Left colon (tissue), 2 donors: Measurements from ENCODE around the gene PSEN2. TPM values are rescaled to one million over a fixed set of nuclear protein-coding genes. Genes with fewer than 3 reads are reported as not detected.

Experiments
- ATAC-seq: fragments of 200-7000 bp; cut with Tn5 transposase; one replicate; pipeline ENCODE4 v1.9.1; 2020; ENCODE audit warnings: mild to moderate bottlenecking, moderate library complexity
- DNase-seq, 2 donors: peaks; one replicate each; pipeline ENCODE4 v3.0.0-alpha.2; 2020
- intact Hi-C, 2 donors: fragments of 100-400 bp; cut with DNase I in 1 of 2; cut with micrococcal nuclease in 1 of 2; formaldehyde crosslinking; loops; one replicate each; pipeline versions ENCODE4 v1.11.2 to v1.14.0; 2022; cut with DNase I, micrococcal nuclease
- total RNA-seq, 2 donors: library from RNA; stranded (reverse); fragmentation: NEBNext Ultra II Directional; extraction: Animal tissue kit (Norgen Biotek cat#: 25700); gene quantifications; one replicate each; pipeline ENCODE4 v1.2.1, GENCODE V29; 2021
- donor health status: DM: no; HTN: no; CAD: no.
- donor health status: DM: yes; HTN: yes; CAD: no.

Gene PSEN2
- total RNA-seq, 2 donors from 2014 or later, result 27.0 to 28.7 TPM

- intact Hi-C loops, result no loop called here
- ATAC-seq, result peak; percentile 29
- no peak for DNase-seq
Observed at GRCh38 chr1:226938903-226939437, 68.6 kb downstream of the PSEN2 start.

- intact Hi-C loops, result no loop called here
- peak; percentile 40 for ATAC-seq
- peak; percentile 62 to 73 for DNase-seq
Observed at GRCh38 chr1:226939438-226940028, 69.1 kb downstream of the PSEN2 start.

GRCh38 chr1:226940029-226940805 is 69.8 kb downstream of the PSEN2 start, which contains the start of gene COQ8A:
Gene COQ8A, plus strand, starts transcription at chr1:226940294. Its CDS starts 21,092 bp downstream, at chr1:226961386.
- peak; percentile 87 for ATAC-seq
- intact Hi-C loops, result no loop called here
- DNase-seq, result peak; percentile 99

GRCh38 chr1:226940806-226941067 is 70.3 kb downstream of the PSEN2 start:
- ATAC-seq, result no peak
- DNase-seq, result no peak
- intact Hi-C loops, result no loop called here

GRCh38 chr1:226942392-226942791 is 72.0 kb downstream of the PSEN2 start:
- DNase-seq, result no peak
- ATAC-seq, result no peak
- intact Hi-C loops, result no loop called here

GRCh38 chr1:226943156-226943555 is 72.7 kb downstream of the PSEN2 start:
- DNase-seq (no peak), ATAC-seq (no peak)
- intact Hi-C loops, result no loop called here

GRCh38 chr1:226943927-226944326 is 73.5 kb downstream of the PSEN2 start:
- ATAC-seq, result no peak
- no peak for DNase-seq
- intact Hi-C loops, result no loop called here

GRCh38 chr1:226945106-226945857 is 74.9 kb downstream of the PSEN2 start:
- intact Hi-C loops, result no loop called here
- peak; percentile 76 to 89 for DNase-seq
- ATAC-seq, result peak; percentile 88

Other genes with a start within 250 kb of the PSEN2 start
- gene ITPKB, start 131.3 kb upstream of the PSEN2 start, total RNA-seq, result 10 to 100 TPM in 1 of 2 donors, 1 to 10 TPM in 1; 9.7 to 20.9 TPM
- gene COQ8A, start 69.7 kb downstream of the PSEN2 start, total RNA-seq, result 10 to 100 TPM; 39.9 to 44.8 TPM